SK-N-SH treated with all-trans-retinoic acid at 6 μM for 48 hours (cell line): ENCODE measurements around the gene GPR18.

Experiments used
- ARNTL ChIP-seq: fragments of 450-650 bp; formaldehyde crosslinking; IDR thresholded peaks from 2 replicates; pipeline ENCODE4 v1.5.0; 2020; ENCODE audit warnings: low read depth, mild to moderate bottlenecking, moderate library complexity, borderline replicate concordance
- BACH2 ChIP-seq: fragments of 250-450 bp; sonication (Bioruptor Pico); IDR thresholded peaks from 2 replicates; pipeline ENCODE4 v1.9.0; 2021; ENCODE audit warnings: mild to moderate bottlenecking, borderline replicate concordance
- ISL1 ChIP-seq: fragments of 250-450 bp; sonication (Bioruptor Pico); IDR thresholded peaks from 2 replicates; pipeline ENCODE4 v2.1.2; 2022; ENCODE audit warnings: mild to moderate bottlenecking, moderate library complexity
- PPARA ChIP-seq: fragments of 250-450 bp; sonication (Bioruptor Pico); IDR thresholded peaks from 2 replicates; pipeline ENCODE4 v1.5.0; 2020; ENCODE audit warnings: mild to moderate bottlenecking, borderline replicate concordance
- TCF4 ChIP-seq: fragments of 250-450 bp; sonication (Bioruptor Pico); IDR thresholded peaks from 2 replicates; pipeline ENCODE4 v1.8.0; 2021; ENCODE audit warnings: mild to moderate bottlenecking, moderate library complexity, borderline replicate concordance
- TOX ChIP-seq: fragments of 250-450 bp; sonication (Bioruptor Pico); IDR thresholded peaks from 2 replicates; pipeline ENCODE4 v1.8.0; 2021; ENCODE audit warnings: mild to moderate bottlenecking, moderate library complexity, borderline replicate concordance
- ZFP3 ChIP-seq: fragments of 250-450 bp; sonication (Bioruptor Pico); IDR thresholded peaks from 2 replicates; pipeline ENCODE4 v1.5.0; 2020; ENCODE audit warnings: mild to moderate bottlenecking, moderate library complexity
- ZFP30 ChIP-seq: fragments of 450-650 bp; formaldehyde crosslinking; IDR thresholded peaks from 2 replicates; pipeline ENCODE4 v1.5.0; 2022; ENCODE audit warnings: mild to moderate bottlenecking, moderate library complexity
- TF ChIP-seq, protein P1 (sequence below): fragments of 250-450 bp; sonication (Bioruptor Pico); IDR thresholded peaks from 2 replicates; pipeline ENCODE4 v1.8.0; 2020; ENCODE audit warnings: mild to moderate bottlenecking, moderate library complexity, borderline replicate concordance

DNA sequence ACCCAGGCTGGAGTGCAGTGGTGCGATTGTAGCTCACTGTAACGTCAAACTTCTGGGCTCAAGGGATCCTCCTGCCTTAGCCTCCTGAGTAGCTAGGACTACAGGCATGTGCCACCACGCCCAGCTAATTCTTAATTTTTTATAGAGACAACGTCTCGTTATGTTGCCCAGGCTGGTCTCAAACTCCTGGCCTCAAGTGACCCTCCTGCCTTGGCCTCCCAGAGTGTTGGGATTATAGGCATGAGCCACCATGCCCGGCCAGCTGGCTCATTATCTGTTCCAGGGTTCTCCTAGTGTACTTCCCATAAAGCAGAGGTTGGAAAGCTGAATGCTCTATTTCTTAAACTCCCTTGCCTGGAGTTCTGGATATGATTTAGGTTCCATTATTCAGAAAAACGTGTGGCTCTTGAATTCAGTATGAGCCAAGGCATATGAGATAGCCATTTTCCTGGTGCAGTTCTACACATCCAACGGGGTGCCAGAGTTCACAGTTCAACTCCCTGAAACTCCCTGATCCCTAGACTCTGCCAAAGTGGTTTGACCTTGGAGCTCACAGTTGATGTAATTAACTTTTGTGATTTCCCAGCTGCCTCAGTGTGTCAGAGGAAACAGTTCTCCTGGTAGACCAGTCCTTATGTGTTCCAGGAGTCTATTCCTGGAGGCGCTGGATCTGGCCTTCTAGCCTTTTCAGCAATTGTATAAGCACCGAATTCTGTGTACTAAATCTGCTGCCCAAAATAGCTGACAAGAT lies 27.4 kb upstream of the GPR18 start:
- no peak for TF ChIP-seq ZFP3
- TF ChIP-seq PPARA (CRISPR knock-in tag), result no peak
- TF ChIP-seq, protein P1, sequence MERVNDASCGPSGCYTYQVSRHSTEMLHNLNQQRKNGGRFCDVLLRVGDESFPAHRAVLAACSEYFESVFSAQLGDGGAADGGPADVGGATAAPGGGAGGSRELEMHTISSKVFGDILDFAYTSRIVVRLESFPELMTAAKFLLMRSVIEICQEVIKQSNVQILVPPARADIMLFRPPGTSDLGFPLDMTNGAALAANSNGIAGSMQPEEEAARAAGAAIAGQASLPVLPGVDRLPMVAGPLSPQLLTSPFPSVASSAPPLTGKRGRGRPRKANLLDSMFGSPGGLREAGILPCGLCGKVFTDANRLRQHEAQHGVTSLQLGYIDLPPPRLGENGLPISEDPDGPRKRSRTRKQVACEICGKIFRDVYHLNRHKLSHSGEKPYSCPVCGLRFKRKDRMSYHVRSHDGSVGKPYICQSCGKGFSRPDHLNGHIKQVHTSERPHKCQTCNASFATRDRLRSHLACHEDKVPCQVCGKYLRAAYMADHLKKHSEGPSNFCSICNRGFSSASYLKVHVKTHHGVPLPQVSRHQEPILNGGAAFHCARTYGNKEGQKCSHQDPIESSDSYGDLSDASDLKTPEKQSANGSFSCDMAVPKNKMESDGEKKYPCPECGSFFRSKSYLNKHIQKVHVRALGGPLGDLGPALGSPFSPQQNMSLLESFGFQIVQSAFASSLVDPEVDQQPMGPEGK (CRISPR knock-in tag), result no peak
- TF ChIP-seq TCF4 (CRISPR knock-in tag), result no peak
- TF ChIP-seq ISL1 (CRISPR knock-in tag), result no peak
- TF ChIP-seq TOX (CRISPR knock-in tag), result no peak
- no peak for TF ChIP-seq ZFP30 (CRISPR knock-in tag)
- no peak for TF ChIP-seq ARNTL (CRISPR knock-in tag)
- TF ChIP-seq BACH2 (CRISPR knock-in tag), result no peak
